Sigmoid colon (tissue), 4 donors: ENCODE results near the gene STEAP4.

Source experiments
- CTCF ChIP-seq, 4 experiments: fragments of 450-650 bp in 3 of 4; fragments of 200-600 bp in 1 of 4; IDR thresholded peaks; one replicate each; pipeline ENCODE4 v1.5.1; 2016 to 2019; ENCODE audit warnings: antibody characterized with exemption in 4 of 4, mild to moderate bottlenecking in 3 of 4, moderate library complexity in 2 of 4
- POLR2A ChIP-seq, 2 donors: fragments of 450-650 bp; IDR thresholded peaks; one replicate each; pipeline ENCODE4 v1.6.1; 2016; ENCODE audit warnings: antibody characterized with exemption in 2 of 2, mild to moderate bottlenecking in 2 of 2, moderate library complexity in 2 of 2
- POLR2AphosphoS5 ChIP-seq, 4 donors: sonication (generic); formaldehyde crosslinking; IDR thresholded peaks; one replicate each; pipeline ENCODE4 v1.6.1; 2017; ENCODE audit warnings: antibody characterized with exemption in 4 of 4

GRCh38 chr7:88233828-88234227 is 72.9 kb downstream of the STEAP4 start:
- TF ChIP-seq CTCF (IDR thresholded peaks at IDR 0.05), result no peak
- TF ChIP-seq POLR2AphosphoS5 (IDR thresholded peaks at IDR 0.05), result no peak
- TF ChIP-seq POLR2A (IDR thresholded peaks at IDR 0.05), result no peak
